ENCODE results near the gene KIAA0753. TPM values are rescaled to one million over a fixed set of nuclear protein-coding genes. Genes with fewer than 3 reads are reported as not detected.

The KIAA0753 gene
- total and polyA plus RNA-seq, 10 of the 15 experiments (the other 5 are each of a cell fraction or from before 2014, with no cell fraction given) = 2.2 to 15.2 (median 7.7) TPM

DNA sequence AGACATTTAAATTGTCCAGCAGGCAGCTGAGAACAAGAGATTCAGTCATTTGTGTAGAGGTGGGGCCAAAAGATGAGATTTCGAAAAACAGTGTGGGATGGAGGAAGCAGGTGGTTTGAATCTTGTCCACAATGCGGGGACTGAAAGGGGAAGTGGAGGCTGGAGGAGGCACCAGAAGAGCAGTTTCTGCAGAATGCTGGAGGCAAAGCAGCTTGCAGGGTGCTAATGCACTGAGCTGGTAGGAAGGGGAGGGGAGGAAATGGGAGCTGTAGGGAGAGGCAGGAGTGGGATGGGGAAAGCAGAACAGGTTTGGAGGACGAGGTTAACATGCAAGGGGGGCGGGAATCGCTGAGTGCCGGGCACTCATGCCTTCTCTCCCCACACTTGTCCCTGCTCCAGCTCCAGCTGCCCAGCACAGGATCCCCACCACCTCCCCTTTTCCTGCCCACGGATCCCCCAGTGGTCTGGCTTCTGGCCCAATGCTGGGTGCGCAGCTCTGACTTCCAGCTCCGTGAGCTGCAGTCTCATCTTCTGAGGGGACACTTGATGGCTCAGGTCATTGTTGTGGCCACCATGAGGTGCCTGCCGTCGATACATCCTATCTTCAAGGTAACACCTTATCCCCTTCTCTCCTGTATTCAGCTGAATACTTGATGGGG lies 20.4 kb upstream of the KIAA0753 start (continued):
- TF ChIP-seq, protein P1, sequence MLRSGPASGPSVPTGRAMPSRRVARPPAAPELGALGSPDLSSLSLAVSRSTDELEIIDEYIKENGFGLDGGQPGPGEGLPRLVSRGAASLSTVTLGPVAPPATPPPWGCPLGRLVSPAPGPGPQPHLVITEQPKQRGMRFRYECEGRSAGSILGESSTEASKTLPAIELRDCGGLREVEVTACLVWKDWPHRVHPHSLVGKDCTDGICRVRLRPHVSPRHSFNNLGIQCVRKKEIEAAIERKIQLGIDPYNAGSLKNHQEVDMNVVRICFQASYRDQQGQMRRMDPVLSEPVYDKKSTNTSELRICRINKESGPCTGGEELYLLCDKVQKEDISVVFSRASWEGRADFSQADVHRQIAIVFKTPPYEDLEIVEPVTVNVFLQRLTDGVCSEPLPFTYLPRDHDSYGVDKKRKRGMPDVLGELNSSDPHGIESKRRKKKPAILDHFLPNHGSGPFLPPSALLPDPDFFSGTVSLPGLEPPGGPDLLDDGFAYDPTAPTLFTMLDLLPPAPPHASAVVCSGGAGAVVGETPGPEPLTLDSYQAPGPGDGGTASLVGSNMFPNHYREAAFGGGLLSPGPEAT (IDR thresholded peaks at IDR 0.05; ENCODE audit: low read depth) = no peak
- TF ChIP-seq BHLHE40 (IDR thresholded peaks at IDR 0.05; ENCODE audit: borderline replicate concordance in 1 of 2, low read depth in 2 of 2, low read length in 1 of 2) (no peak; a peak in 1 of 4 replicates), ESRRA (IDR thresholded peaks at IDR 0.05; ENCODE audit: low read length) (no peak), MTA3 (IDR thresholded peaks at IDR 0.05; ENCODE audit: borderline replicate concordance, low read length) (no peak), MEF2A (IDR thresholded peaks at IDR 0.05; ENCODE audit: insufficient read depth, low read depth, low read length) (no peak), TBL1XR1 (IDR thresholded peaks at IDR 0.05; ENCODE audit: low read depth, low read length) (no peak), POLR2AphosphoS2 (IDR thresholded peaks at IDR 0.05; ENCODE audit: low read depth, low read length) (no peak), NFIC (IDR thresholded peaks at IDR 0.05; ENCODE audit: low read depth, low read length) (0 out of 2 replicates have a peak, but pooled peaks have one; percentile 41), CBX5 (IDR thresholded peaks at IDR 0.05; ENCODE audit: low read depth) (no peak), SP1 (IDR thresholded peaks at IDR 0.05; ENCODE audit: low read depth, low read length) (no peak), SMC3 (IDR thresholded peaks at IDR 0.05; ENCODE audit: borderline replicate concordance, low read length) (no peak), SIX5 (IDR thresholded peaks at IDR 0.05; ENCODE audit: low read depth, low read length, severe bottlenecking) (no peak), CHD1 (IDR thresholded peaks at IDR 0.05; ENCODE audit: low read depth, low read length) (no peak), KDM1A (IDR thresholded peaks at IDR 0.05; ENCODE audit: borderline replicate concordance) (no peak), BCLAF1 (IDR thresholded peaks at IDR 0.05) (no peak), EED (IDR thresholded peaks at IDR 0.05; ENCODE audit: low read depth) (peak; percentile 65; the same call in 1 of the 2 replicates), MEF2B (IDR thresholded peaks at IDR 0.05; ENCODE audit: partially characterized antibody, poor library complexity, severe bottlenecking) (no peak), ATF3 (IDR thresholded peaks at IDR 0.05; ENCODE audit: borderline replicate concordance, extremely low read depth, low read depth, low read length) (no peak)
- TF ChIP-seq, protein P2, sequence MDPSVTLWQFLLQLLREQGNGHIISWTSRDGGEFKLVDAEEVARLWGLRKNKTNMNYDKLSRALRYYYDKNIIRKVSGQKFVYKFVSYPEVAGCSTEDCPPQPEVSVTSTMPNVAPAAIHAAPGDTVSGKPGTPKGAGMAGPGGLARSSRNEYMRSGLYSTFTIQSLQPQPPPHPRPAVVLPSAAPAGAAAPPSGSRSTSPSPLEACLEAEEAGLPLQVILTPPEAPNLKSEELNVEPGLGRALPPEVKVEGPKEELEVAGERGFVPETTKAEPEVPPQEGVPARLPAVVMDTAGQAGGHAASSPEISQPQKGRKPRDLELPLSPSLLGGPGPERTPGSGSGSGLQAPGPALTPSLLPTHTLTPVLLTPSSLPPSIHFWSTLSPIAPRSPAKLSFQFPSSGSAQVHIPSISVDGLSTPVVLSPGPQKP (IDR thresholded peaks at IDR 0.05; ENCODE audit: low read depth, low read length) = no peak
- TF ChIP-seq, protein P3, sequence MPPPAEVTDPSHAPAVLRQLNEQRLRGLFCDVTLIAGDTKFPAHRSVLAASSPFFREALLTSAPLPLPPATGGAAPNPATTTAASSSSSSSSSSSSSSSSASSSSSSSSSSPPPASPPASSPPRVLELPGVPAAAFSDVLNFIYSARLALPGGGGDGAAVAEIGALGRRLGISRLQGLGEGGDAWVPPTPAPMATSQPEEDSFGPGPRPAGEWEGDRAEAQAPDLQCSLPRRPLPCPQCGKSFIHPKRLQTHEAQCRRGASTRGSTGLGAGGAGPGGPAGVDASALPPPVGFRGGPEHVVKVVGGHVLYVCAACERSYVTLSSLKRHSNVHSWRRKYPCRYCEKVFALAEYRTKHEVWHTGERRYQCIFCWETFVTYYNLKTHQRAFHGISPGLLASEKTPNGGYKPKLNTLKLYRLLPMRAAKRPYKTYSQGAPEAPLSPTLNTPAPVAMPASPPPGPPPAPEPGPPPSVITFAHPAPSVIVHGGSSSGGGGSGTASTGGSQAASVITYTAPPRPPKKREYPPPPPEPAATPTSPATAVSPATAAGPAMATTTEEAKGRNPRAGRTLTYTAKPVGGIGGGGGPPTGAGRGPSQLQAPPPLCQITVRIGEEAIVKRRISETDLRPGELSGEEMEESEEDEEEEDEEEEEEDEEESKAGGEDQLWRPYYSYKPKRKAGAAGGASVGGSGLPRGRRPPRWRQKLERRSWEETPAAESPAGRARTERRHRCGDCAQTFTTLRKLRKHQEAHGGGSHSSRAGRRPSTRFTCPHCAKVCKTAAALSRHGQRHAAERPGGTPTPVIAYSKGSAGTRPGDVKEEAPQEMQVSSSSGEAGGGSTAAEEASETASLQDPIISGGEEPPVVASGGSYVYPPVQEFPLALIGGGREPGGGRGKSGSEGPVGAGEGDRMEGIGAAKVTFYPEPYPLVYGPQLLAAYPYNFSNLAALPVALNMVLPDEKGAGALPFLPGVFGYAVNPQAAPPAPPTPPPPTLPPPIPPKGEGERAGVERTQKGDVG (CRISPR knock-in tag; IDR thresholded peaks at IDR 0.05) = no peak
